ENCODE results near the gene WDR86.

Gene WDR86

DNA sequence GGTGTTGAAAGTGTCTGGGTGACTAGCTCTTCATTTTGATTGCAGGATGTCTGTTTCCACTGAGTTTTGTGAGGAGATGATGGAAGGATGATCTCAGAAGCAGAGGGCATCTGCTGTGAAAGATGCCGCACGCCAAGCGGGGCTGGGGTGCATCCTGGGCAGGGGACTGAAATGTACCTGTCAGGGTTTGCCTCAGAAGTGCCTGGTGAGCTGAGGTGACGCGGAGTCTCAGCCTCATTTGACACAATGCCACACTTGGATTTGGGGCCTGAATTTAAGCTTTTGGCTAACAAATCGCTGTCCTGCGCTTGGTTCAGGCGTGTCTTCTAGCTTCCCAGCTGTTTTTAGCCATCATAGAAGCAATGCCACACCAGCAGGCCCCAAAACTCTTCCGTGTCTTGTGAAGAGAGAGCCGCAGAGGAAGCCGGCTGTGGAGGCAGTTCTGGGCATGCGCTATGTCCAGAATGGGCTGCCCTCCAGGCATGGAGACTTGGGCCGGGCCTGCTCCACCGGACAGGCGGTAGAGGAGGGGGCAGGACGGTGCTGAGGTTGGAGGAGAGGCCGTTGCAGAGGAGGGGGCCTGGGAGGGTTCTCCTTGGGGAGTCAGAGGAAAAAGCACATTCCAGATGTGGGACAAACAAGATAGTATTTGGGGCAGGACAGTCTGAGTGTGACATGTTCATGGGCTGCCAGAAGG lies 31.2 kb downstream of the WDR86 start:
- ChIA-PET POLR2A (no interaction called here), CTCF (no interaction called here)
- no peak for DNase-seq (ENCODE audit: extremely low spot score)
- TF ChIP-seq NFRKB (IDR thresholded peaks at IDR 0.05) = no peak

DNA sequence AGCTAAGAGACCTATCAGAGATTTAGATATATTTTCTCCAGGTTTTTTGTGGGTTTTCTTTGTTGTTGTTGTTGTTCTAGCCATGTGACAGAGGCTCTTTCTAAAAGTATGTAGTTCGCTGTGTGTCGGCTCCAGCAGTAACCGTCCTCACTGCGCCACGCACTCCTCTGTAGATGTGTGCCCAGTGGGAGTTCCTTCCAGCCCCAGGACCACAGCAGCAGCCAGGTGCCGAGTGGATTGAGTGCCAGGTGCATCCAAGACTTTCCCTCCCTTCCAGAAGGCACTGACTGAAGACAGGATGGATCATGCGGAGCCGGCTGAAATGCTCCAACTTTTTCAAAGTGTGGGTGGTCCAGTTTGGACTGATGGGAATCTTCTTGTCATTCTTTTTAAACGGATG lies 31.8 kb downstream of the WDR86 start:
- POLR2A ChIA-PET = no interaction called here
- TF ChIP-seq ELF4 (IDR thresholded peaks at IDR 0.05) (no peak), NFRKB (IDR thresholded peaks at IDR 0.05) (no peak), FOXK2 (IDR thresholded peaks at IDR 0.05) (no peak), LEF1 (IDR thresholded peaks at IDR 0.05; ENCODE audit: borderline replicate concordance) (no peak), CTBP1 (IDR thresholded peaks at IDR 0.05; ENCODE audit: borderline replicate concordance) (no peak), FOXA1 (IDR thresholded peaks at IDR 0.05) (no peak), BHLHE40 (IDR thresholded peaks at IDR 0.05; ENCODE audit: borderline replicate concordance) (no peak), SP1 (IDR thresholded peaks at IDR 0.05) (no peak), HDGF (IDR thresholded peaks at IDR 0.05; ENCODE audit: borderline replicate concordance) (no peak), ZNF384 (IDR thresholded peaks at IDR 0.05) (no peak)
- CTCF ChIA-PET = no interaction called here
- DNase-seq (ENCODE audit: extremely low spot score) = no peak

DNA sequence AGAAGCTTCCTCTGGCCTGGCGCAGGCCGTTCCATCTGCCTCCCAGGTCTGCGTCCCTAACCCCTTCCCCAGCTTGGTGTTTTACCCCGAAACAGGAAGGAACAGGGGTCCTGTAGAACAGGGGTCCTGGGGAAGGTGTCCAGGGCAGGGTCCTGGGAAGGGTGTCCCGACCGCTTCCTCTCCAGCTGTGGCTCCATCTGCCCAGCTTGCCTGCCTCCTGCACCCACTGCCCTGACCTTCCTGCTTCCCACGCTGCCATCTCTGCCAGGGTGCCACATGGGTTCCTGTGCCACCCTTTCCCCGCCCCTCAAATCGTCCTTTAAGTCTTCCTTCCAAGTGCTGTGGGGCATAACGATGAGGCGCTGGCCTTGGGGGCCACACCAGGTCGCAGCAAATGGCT lies 32.4 kb downstream of the WDR86 start:
- ChIA-PET POLR2A (no interaction called here), CTCF (no interaction called here)
- TF ChIP-seq NFRKB (IDR thresholded peaks at IDR 0.05) (no peak), FOXA1 (IDR thresholded peaks at IDR 0.05) (no peak), FOXM1 (IDR thresholded peaks at IDR 0.05; ENCODE audit: borderline replicate concordance) (no peak), FOXK2 (IDR thresholded peaks at IDR 0.05) (no peak), BHLHE40 (IDR thresholded peaks at IDR 0.05; ENCODE audit: borderline replicate concordance) (no peak), ZNF384 (IDR thresholded peaks at IDR 0.05) (no peak), ARNT (IDR thresholded peaks at IDR 0.05) (no peak), SUZ12 (IDR thresholded peaks at IDR 0.05) (no peak)
- TF ChIP-seq, protein P1, sequence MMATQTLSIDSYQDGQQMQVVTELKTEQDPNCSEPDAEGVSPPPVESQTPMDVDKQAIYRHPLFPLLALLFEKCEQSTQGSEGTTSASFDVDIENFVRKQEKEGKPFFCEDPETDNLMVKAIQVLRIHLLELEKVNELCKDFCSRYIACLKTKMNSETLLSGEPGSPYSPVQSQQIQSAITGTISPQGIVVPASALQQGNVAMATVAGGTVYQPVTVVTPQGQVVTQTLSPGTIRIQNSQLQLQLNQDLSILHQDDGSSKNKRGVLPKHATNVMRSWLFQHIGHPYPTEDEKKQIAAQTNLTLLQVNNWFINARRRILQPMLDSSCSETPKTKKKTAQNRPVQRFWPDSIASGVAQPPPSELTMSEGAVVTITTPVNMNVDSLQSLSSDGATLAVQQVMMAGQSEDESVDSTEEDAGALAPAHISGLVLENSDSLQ (IDR thresholded peaks at IDR 0.05) = no peak
- DNase-seq (ENCODE audit: extremely low spot score) = no peak

DNA sequence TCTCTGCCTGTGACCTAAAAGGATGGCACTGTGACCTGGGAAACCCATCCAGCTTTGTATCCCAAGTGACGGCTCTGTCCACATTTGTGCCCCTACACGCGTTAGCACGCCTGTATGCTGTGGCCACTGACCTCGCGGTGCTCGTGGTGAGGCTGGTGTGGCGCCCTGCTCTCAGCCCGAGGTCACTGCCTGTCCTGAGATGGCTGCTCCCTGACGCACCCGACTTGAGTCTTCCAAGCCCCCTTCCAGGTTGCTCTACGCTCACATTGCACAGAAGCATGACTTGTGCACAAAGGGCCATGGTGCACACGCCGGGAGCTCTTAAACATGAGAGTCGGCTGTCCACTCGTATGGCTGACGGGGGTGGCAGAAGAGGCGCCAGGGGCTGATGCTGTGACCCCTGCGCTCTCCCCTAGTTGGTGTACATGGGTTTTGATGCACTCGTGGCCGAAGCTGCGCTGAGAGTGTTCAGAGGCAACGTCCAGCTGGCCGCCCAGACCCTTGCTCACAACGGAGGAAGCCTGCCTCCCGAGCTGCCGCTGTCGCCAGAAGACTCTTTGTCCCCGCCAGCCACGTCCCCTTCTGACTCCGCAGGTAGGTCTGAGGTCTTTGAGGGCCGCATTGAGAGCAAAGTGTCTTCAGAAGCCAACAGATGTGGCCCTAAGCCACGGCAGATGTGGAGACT lies 33.5 kb downstream of the WDR86 start:
- no peak for DNase-seq (ENCODE audit: extremely low spot score)
- TF ChIP-seq CTBP1 (IDR thresholded peaks at IDR 0.05; ENCODE audit: borderline replicate concordance) = no peak
- TF ChIP-seq TARDBP (IDR thresholded peaks at IDR 0.05) = no peak
- no peak for TF ChIP-seq BHLHE40 (IDR thresholded peaks at IDR 0.05; ENCODE audit: borderline replicate concordance)
- no peak for TF ChIP-seq LEF1 (IDR thresholded peaks at IDR 0.05; ENCODE audit: borderline replicate concordance)
- TF ChIP-seq FOXA1 (IDR thresholded peaks at IDR 0.05) = no peak
- TF ChIP-seq HDGF (IDR thresholded peaks at IDR 0.05; ENCODE audit: borderline replicate concordance) = no peak
- TF ChIP-seq NFRKB (IDR thresholded peaks at IDR 0.05) = no peak
- TF ChIP-seq FOXM1 (IDR thresholded peaks at IDR 0.05; ENCODE audit: borderline replicate concordance) = no peak
- TF ChIP-seq ELF4 (IDR thresholded peaks at IDR 0.05) = no peak
- TF ChIP-seq SUZ12 (IDR thresholded peaks at IDR 0.05) = no peak
- TF ChIP-seq L3MBTL2 (conservative IDR thresholded peaks at IDR 0.05) = no peak
- TF ChIP-seq ZNF384 (IDR thresholded peaks at IDR 0.05) = no peak
- POLR2A ChIA-PET = no interaction called here
- CTCF ChIA-PET = interaction anchor here (1.0 kb wide), 1 partner anchor 65 kb away, joined by 4 read pairs; no protein-coding TSS in a partner anchor

DNA sequence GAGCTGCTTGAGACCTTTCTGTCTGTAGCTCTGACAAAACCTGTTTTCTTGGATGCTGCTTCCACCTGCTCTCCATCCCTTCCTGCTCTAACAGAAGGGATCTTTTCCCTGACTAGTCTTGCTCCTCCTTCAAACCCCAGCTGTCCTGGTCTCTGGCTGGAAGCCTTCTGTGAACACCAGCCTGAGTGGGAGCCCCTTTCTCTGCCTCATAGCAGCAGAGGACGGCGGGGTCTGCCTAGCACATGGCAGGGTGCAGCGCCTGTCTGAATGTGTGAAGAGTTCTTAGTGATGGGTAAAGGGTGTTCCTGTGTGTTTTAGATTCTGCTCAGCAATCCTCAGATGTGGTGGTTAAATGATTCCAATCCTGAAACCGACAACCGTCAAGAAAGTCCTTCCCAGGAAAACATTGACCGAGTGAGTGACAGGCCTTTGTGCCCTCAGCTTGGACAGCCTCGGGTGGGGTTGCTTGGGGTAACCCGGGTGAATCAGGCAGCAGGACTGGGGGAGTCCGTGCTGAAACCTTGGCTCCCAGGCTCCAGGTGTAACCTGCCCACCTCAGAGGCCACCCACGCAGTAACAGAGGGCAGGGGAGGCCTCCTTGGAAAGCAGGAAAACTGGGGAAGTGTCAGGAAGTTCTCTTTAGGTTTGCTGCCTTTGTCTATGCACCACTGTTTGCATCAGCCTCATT lies 34.2 kb downstream of the WDR86 start:
- no peak for TF ChIP-seq L3MBTL2 (conservative IDR thresholded peaks at IDR 0.05)
- no peak for TF ChIP-seq BHLHE40 (IDR thresholded peaks at IDR 0.05; ENCODE audit: borderline replicate concordance)
- TF ChIP-seq FOXA1 (IDR thresholded peaks at IDR 0.05) = no peak
- TF ChIP-seq SP1 (IDR thresholded peaks at IDR 0.05) = no peak
- TF ChIP-seq NFRKB (IDR thresholded peaks at IDR 0.05) = no peak
- TF ChIP-seq FOXK2 (IDR thresholded peaks at IDR 0.05) = no peak
- TF ChIP-seq, protein P1 (IDR thresholded peaks at IDR 0.05) = no peak
- TF ChIP-seq ZNF384 (IDR thresholded peaks at IDR 0.05) = no peak
- no peak for TF ChIP-seq FOXM1 (IDR thresholded peaks at IDR 0.05; ENCODE audit: borderline replicate concordance)
- TF ChIP-seq ELF4 (IDR thresholded peaks at IDR 0.05) = no peak
- DNase-seq (ENCODE audit: extremely low spot score) = no peak
- ChIA-PET CTCF (no interaction called here), POLR2A (no interaction called here)

DNA sequence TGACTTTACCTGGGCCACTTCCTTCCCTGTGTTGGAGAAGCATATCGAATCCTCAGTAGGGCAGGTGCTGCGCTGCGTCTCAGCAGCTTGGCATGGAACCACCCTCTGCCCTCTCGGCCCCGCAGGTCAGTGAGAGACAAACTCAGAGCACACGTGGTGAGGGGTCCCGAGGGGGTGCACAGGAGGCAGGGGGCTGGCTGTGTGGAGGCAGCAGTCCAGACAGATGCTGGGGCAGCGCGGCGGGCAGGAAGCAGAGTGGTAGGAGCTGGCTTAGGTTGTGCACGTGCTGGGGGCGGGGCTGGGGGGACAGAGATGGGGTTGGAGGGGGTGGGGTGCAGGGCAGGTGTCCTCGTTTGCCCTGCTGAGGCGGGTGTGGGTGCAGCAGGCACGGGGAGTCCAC lies 35.1 kb downstream of the WDR86 start:
- POLR2A ChIA-PET = no interaction called here
- CTCF ChIA-PET = no interaction called here

More for the DNA sequence above, 35.1 kb downstream of the WDR86 start:
- TF ChIP-seq ELF4 (IDR thresholded peaks at IDR 0.05) (no peak), FOXM1 (IDR thresholded peaks at IDR 0.05; ENCODE audit: borderline replicate concordance) (no peak), FOXK2 (IDR thresholded peaks at IDR 0.05) (no peak), HDGF (IDR thresholded peaks at IDR 0.05; ENCODE audit: borderline replicate concordance) (no peak), TARDBP (IDR thresholded peaks at IDR 0.05) (no peak), ARNT (IDR thresholded peaks at IDR 0.05) (no peak), BHLHE40 (IDR thresholded peaks at IDR 0.05; ENCODE audit: borderline replicate concordance) (no peak), CTBP1 (IDR thresholded peaks at IDR 0.05; ENCODE audit: borderline replicate concordance) (no peak)
- no peak for DNase-seq (ENCODE audit: extremely low spot score)

Measured in HEK293T (cell line).